ENCODE data around the gene SNX20. TPM values are rescaled to one million over a fixed set of nuclear protein-coding genes. Genes with fewer than 3 reads are reported as not detected.

The SNX20 gene
- total and polyA plus RNA-seq, 2 donors (not counting 3 experiments of a cell fraction or from before 2014, with no cell fraction given), result not detected

DNA sequence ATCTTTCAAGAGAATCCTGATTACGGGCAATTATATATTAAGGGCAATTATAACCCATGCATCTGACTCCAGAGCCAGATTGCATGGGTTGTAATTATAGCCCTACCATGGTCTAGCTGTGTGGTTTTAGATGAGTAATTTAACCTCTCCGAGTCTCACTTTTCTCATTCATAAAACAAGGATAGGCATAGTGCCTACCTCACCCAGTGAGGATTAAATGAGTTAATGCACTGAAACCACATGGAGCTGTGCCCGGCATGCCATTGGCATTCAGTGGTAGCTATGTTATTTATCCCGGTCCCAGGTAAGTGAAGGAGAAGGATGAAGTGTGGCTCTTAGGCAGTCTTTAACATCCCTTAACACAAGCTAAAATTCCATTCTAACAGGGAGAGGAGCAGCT lies 6.3 kb downstream of the SNX20 start:
- no peak overlapping the region for H3K27ac ChIP-seq (ENCODE audit: insufficient read depth, low read depth, low read length)
- H3K4me1 ChIP-seq (ENCODE audit: control insufficient read depth, extremely low read depth, insufficient read depth, low read length), result no peaks in the 10 kb centered on the region
- intact Hi-C loops (cut with micrococcal nuclease) (no loop called here), dilution Hi-C loops (cut with MboI; ENCODE audit: extremely low pct_ligation_motif_present, low sequenced_read_pairs) (no loop called here)
- no peak overlapping the region for H3K4me3 ChIP-seq (replicated peaks in 1 of 3; ENCODE audit: insufficient read depth in 1 of 3, low read depth in 1 of 3, low read length in 3 of 3)
- no peaks in the 10 kb centered on the region for H3K27me3 ChIP-seq (ENCODE audit: control insufficient read depth in 2 of 2, insufficient read depth in 2 of 2, low read length in 2 of 2)
- no peaks in the 10 kb centered on the region for H3K79me2 ChIP-seq (ENCODE audit: control insufficient read depth, insufficient read depth, low read length)
- H2AFZ ChIP-seq (ENCODE audit: low read depth, low read length), result no peak overlapping the region
- H4K20me1 ChIP-seq (replicated peaks; ENCODE audit: control insufficient read depth, extremely low read depth, insufficient read depth, low read length), result no peaks in the 10 kb centered on the region
- TF ChIP-seq MAX (IDR thresholded peaks at IDR 0.05; ENCODE audit: insufficient read depth, insufficient read length) (no peak), MYC (IDR thresholded peaks at IDR 0.05; ENCODE audit: low read depth, low read length) (no peak), FOS (IDR thresholded peaks at IDR 0.05; ENCODE audit: borderline replicate concordance, insufficient read depth, low read length) (no peak), POLR2AphosphoS5 (IDR thresholded peaks at IDR 0.05; ENCODE audit: insufficient read depth, low read depth, low read length) (no peak), GATA2 (IDR thresholded peaks at IDR 0.05; ENCODE audit: insufficient read depth, insufficient read length, low read depth, low read length) (no peak), CTCF (IDR thresholded peaks at IDR 0.05; ENCODE audit: extremely low read depth in 1 of 2, insufficient read depth in 1 of 2, low read depth in 1 of 2, low read length in 2 of 2) (no peak), POLR2A (IDR thresholded peaks at IDR 0.05; ENCODE audit: low read depth, low read length) (no peak), JUN (IDR thresholded peaks at IDR 0.05; ENCODE audit: borderline replicate concordance, insufficient read depth, insufficient read length, low read depth) (no peak), EZH2 (IDR thresholded peaks at IDR 0.05; ENCODE audit: borderline replicate concordance, low read depth, low read length, severe bottlenecking) (no peak)
- FAIRE-seq (no peak), DNase-seq (ENCODE audit: low read depth, low spot score) (no peak)
- H3K36me3 ChIP-seq (ENCODE audit: control insufficient read depth in 2 of 2, extremely low read depth in 1 of 2, insufficient read depth in 2 of 2, low read length in 2 of 2), result no peaks in the 10 kb centered on the region
- CTCF ChIA-PET, result interaction anchor here (2.4 to 3.0 kb wide), 2 partner anchors 9 to 132 kb away, joined by 14 to 23 read pairs; no protein-coding TSS in a partner anchor
- POLR2A ChIA-PET, result no interaction called here
- no peak overlapping the region for H3K4me2 ChIP-seq (ENCODE audit: insufficient read depth, low read length)
- no TSS peak for BruUV-seq (replicated peaks)
- no peak overlapping the region for H3K9ac ChIP-seq (replicated peaks; ENCODE audit: extremely low read depth, insufficient read depth, low read length)
- H3K9me3 ChIP-seq (replicated peaks; ENCODE audit: control insufficient read depth, insufficient read depth, low read length), result peaks cover 3% of the 10 kb centered on the region
- no peaks in the 10 kb centered on the region for H3K9me1 ChIP-seq (replicated peaks; ENCODE audit: control insufficient read depth, extremely low read depth, insufficient read depth, low read length)
